IMR-90 (cell line): Measurements from ENCODE around the gene GNG7. TPM values are rescaled to one million over a fixed set of nuclear protein-coding genes. Genes with fewer than 3 reads are reported as not detected.

Experiments used
- ATAC-seq: fragments of 200-7000 bp; cut with Tn5 transposase; 2 replicates; pipeline ENCODE4 v1.9.1; 2020; ENCODE audit warnings: low read depth, mild to moderate bottlenecking, moderate library complexity
- BruUV-seq: library from RNA; stranded (reverse); fragments of 400-500 nt; replicated peaks from 2 replicates; lab custom pipeline; 2021; lab: Mats Ljungman, UMichigan
- CTCF ChIA-PET: fragments of 300-600 bp; formaldehyde crosslinking; extraction: SDS; loops from one replicate; lab custom pipeline; 2021; ENCODE audit warnings: antibody characterized with exemption; lab: Yijun Ruan, JAX
- POLR2A ChIA-PET: fragments of 300-600 bp; sonication (Branson Sonifier 250); formaldehyde crosslinking; loops from one replicate; lab custom pipeline; 2022; ENCODE audit warnings: antibody characterized with exemption; ENCODE audit not compliant: unreplicated experiment; lab: Charles Lee
- DNase-seq: peaks from one replicate; pipeline ENCODE4 v3.0.0; 2013
- H2AFZ ChIP-seq: replicated peaks from 2 replicates; pipeline ENCODE3; 2013; ENCODE audit warnings: low read length, mild to moderate bottlenecking; ENCODE audit not compliant: poor library complexity
- H2AK5ac ChIP-seq: 2 replicates; pipeline ENCODE4 v1.6.1; 2013; ENCODE audit warnings: low read depth, low read length, inconsistent platforms
- H2AK9ac ChIP-seq: replicated peaks from 2 replicates; pipeline ENCODE3; 2013; ENCODE audit warnings: mild to moderate bottlenecking, low read depth, low read length, moderate library complexity; ENCODE audit not compliant: poor library complexity
- H2BK120ac ChIP-seq: 2 replicates; pipeline ENCODE4 v1.6.1; 2013; ENCODE audit warnings: low read depth, low read length, inconsistent platforms
- H2BK15ac ChIP-seq: 3 replicates; pipeline ENCODE4 v1.6.1; 2013; ENCODE audit warnings: low read depth, low read length, inconsistent platforms
- H2BK20ac ChIP-seq: 2 replicates; pipeline ENCODE4 v1.6.1; 2013; ENCODE audit warnings: low read depth, mild to moderate bottlenecking, inconsistent platforms, low read length, moderate library complexity
- H2BK5ac ChIP-seq: 2 replicates; pipeline ENCODE4 v1.6.1; 2013; ENCODE audit warnings: mild to moderate bottlenecking, low read depth, low read length, inconsistent platforms; ENCODE audit not compliant: poor library complexity, severe bottlenecking
- H3K14ac ChIP-seq: replicated peaks from 2 replicates; pipeline ENCODE4 v1.6.1; 2013; ENCODE audit warnings: low read depth, low read length, inconsistent platforms
- H3K18ac ChIP-seq: 2 replicates; pipeline ENCODE4 v1.6.1; 2013; ENCODE audit warnings: low read depth, low read length, control low read depth
- H3K23ac ChIP-seq: 2 replicates; pipeline ENCODE4 v1.6.1; 2013; ENCODE audit warnings: low read depth, low read length, inconsistent platforms
- H3K27ac ChIP-seq: 2 replicates; pipeline ENCODE4 v1.5.1; 2013; ENCODE audit warnings: mild to moderate bottlenecking, control low read depth, low read length; ENCODE audit not compliant: insufficient read depth
- H3K27me3 ChIP-seq: 2 replicates; pipeline ENCODE4 v1.6.1; 2013; ENCODE audit warnings: low read length; ENCODE audit not compliant: control insufficient read depth, insufficient read depth
- H3K36me3 ChIP-seq: 2 replicates; pipeline ENCODE4 v1.6.1; 2013; ENCODE audit warnings: low read length, mixed read lengths; ENCODE audit not compliant: control insufficient read depth, insufficient read depth
- H3K4ac ChIP-seq: 2 replicates; pipeline ENCODE4 v1.6.1; 2013; ENCODE audit warnings: low read depth, low read length, inconsistent platforms
- H3K4me1 ChIP-seq: 2 replicates; pipeline ENCODE4 v1.6.1; 2013; ENCODE audit warnings: low read length, mixed read lengths; ENCODE audit not compliant: control insufficient read depth, insufficient read depth
- H3K4me2 ChIP-seq: 2 replicates; pipeline ENCODE4 v1.6.1; 2013; ENCODE audit warnings: low read depth, mild to moderate bottlenecking, control low read depth, low read length, moderate library complexity
- H3K4me3 ChIP-seq: 2 replicates; pipeline ENCODE4 v1.5.1; 2013; ENCODE audit warnings: low read depth, mild to moderate bottlenecking, control low read depth, low read length, moderate library complexity; ENCODE audit not compliant: insufficient read depth
- H3K56ac ChIP-seq: 2 replicates; pipeline ENCODE4 v1.6.1; 2013; ENCODE audit warnings: low read length, inconsistent platforms; ENCODE audit not compliant: insufficient read depth; ENCODE audit errors: extremely low read depth
- H3K79me1 ChIP-seq, 2 experiments: 2 replicates each; pipeline ENCODE4 v1.6.1; 2013; ENCODE audit warnings: low read length in 2 of 2, inconsistent platforms in 1 of 2, low read depth in 1 of 2
- H3K9ac ChIP-seq: 2 replicates; pipeline ENCODE4 v1.6.1; 2013; ENCODE audit warnings: low read depth, low read length, control low read depth
- H3K9me1 ChIP-seq: 2 replicates; pipeline ENCODE4 v1.6.1; 2013; ENCODE audit warnings: low read length, inconsistent platforms; ENCODE audit not compliant: insufficient read depth
- H3K9me3 ChIP-seq: 2 replicates; pipeline ENCODE4 v1.6.1; 2013; ENCODE audit warnings: low read length; ENCODE audit not compliant: control insufficient read depth, insufficient read depth
- H4K20me1 ChIP-seq: 2 replicates; pipeline ENCODE4 v1.6.1; 2013; ENCODE audit warnings: low read length, inconsistent platforms; ENCODE audit not compliant: insufficient read depth
- H4K5ac ChIP-seq: 2 replicates; pipeline ENCODE4 v1.6.1; 2013; ENCODE audit warnings: mild to moderate bottlenecking, low read depth, low read length, control low read depth
- H4K8ac ChIP-seq, 2 experiments: 2 replicates each; pipeline ENCODE4 v1.6.1; 2013; ENCODE audit warnings: low read depth in 2 of 2, low read length in 2 of 2, control low read depth in 1 of 2, inconsistent platforms in 1 of 2
- H4K91ac ChIP-seq: 2 replicates; pipeline ENCODE4 v1.6.1; 2013; ENCODE audit warnings: low read depth, low read length, inconsistent platforms; ENCODE audit not compliant: insufficient read depth
- BHLHE40 ChIP-seq: fragments of 150-350 bp; IDR thresholded peaks from 2 replicates; pipeline ENCODE4 v1.6.1; 2016; ENCODE audit warnings: mild to moderate bottlenecking, low read depth, low read length
- CEBPB ChIP-seq: IDR thresholded peaks from 2 replicates; pipeline ENCODE4 v1.6.1; 2012; ENCODE audit warnings: low read depth, low read length, improper control_type of control experiment
- MAZ ChIP-seq: IDR thresholded peaks from 2 replicates; pipeline ENCODE4 v1.6.1; 2012; ENCODE audit warnings: low read depth, mild to moderate bottlenecking, low read length, improper control_type of control experiment, moderate library complexity, borderline replicate concordance
- NFE2L2 ChIP-seq: fragments of 150-350 bp; IDR thresholded peaks from 2 replicates; pipeline ENCODE4 v1.6.1; 2016; ENCODE audit warnings: low read depth, mild to moderate bottlenecking, low read length
- POLR2A ChIP-seq: IDR thresholded peaks from 2 replicates; pipeline ENCODE4 v1.6.1; 2012; ENCODE audit warnings: mild to moderate bottlenecking, low read depth, low read length
- RCOR1 ChIP-seq: IDR thresholded peaks from 2 replicates; pipeline ENCODE4 v1.6.1; 2012; ENCODE audit warnings: mild to moderate bottlenecking, low read length, improper control_type of control experiment; ENCODE audit not compliant: insufficient replicate concordance
- RFX5 ChIP-seq: IDR thresholded peaks from 2 replicates; pipeline ENCODE4 v1.8.0; 2012; ENCODE audit warnings: low read depth, mild to moderate bottlenecking, low read length, moderate library complexity
- WGBS, 2 experiments: methylation state at CpG; one replicate each; pipeline versions ENCODE4 v1.1.5 to v1.1.7; 2013; ENCODE audit warnings: missing lambda C conversion rate in 2 of 2; ENCODE audit not compliant: insufficient read length in 1 of 2; ENCODE audit errors: extremely low coverage in 2 of 2; 5-methylcytosine and 5-hydroxymethylcytosine counted together
- dilution Hi-C: fragments of 300-500 bp; cut with HindIII; formaldehyde crosslinking; loops from one replicate; pipeline ENCODE4 v1.14.3; 2018; ENCODE audit warnings: low sequenced_read_pairs; ENCODE audit not compliant: unreplicated experiment
- in situ Hi-C: fragments of 300-500 bp; cut with MboI; formaldehyde crosslinking; loops from 3 replicates; pipeline ENCODE4 v1.14.3; 2019; ENCODE audit warnings: low sequenced_read_pairs, inconsistent platforms, mixed read lengths
- intact Hi-C: fragments of 100-400 bp; cut with micrococcal nuclease; formaldehyde crosslinking; loops from 2 replicates; pipeline ENCODE4 v1.10.0; 2022
- polyA plus RNA-seq, 3 experiments: library from polyadenylated mRNA; depleted of rRNA; stranded (reverse); fragments of >200 nt; gene quantifications; 2 replicates each; pipeline ENCODE4 v1.2.3, GENCODE V29; 2012; ENCODE audit warnings: low replicate concordance in 1 of 3
- total RNA-seq: library from RNA; depleted of rRNA; stranded (reverse); fragments of >200 nt; gene quantifications from 2 replicates; pipeline ENCODE4 v1.2.3, GENCODE V29; 2012
- TF ChIP-seq, protein P1 (sequence below): fragments of 150-350 bp; IDR thresholded peaks from 2 replicates; pipeline ENCODE4 v1.6.1; 2017; ENCODE audit warnings: mild to moderate bottlenecking, antibody characterized with exemption, low read length, low read depth

The GNG7 gene
- total and polyA plus RNA-seq, 2 of the 4 experiments (the other 2 are of a cell fraction) = under 0.01 to 0.21 TPM

DNA sequence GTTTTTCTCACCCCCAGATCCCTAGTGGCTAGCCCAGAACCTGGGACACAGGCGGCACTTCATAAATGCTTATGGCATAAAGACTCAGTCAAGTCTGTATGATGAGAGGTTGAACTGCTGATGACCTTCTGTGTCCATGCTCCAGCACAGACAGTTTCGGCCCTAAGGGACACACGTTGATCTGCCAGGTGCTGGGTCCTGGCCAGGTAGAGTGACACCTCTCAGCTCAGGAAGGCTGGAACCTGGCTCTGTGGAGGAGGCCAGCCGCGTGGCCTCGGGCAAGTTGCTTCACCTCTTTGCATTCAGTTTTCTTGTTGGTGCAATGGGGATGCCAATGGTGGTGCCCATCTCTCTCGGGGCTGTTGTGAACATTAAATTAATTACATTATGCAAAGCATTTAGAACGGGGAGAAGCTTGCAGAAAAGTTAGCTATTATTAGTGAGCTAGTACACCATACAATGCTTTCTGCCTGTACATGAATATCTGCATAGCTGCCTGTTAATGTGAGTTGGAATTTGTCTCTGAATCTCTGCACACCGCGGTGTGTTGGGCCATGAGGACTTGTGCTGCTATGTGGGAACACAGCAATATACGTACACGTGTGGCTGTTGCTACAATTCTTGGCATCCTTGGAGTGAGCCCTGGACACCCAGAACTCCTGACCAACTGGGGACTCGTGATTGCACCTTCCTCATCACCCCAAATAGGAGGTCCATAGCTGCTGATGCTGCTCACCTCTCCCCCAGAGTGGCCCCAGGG, 218.1 kb downstream of the GNG7 start:
- no peak overlapping the region for H4K91ac ChIP-seq
- dilution Hi-C loops = no loop called here
- ChIA-PET CTCF (no interaction called here), POLR2A (no interaction called here)
- H3K18ac ChIP-seq = no peak overlapping the region
- in situ Hi-C loops = no loop called here
- H3K27me3 ChIP-seq = no peaks in the 10 kb centered on the region
- no peak overlapping the region for H2AK5ac ChIP-seq
- no peak overlapping the region for H3K4me2 ChIP-seq
- H3K36me3 ChIP-seq = no peaks in the 10 kb centered on the region
- no peak overlapping the region for H3K4ac ChIP-seq
- no peak overlapping the region for H4K8ac ChIP-seq
- H3K56ac ChIP-seq = no peak overlapping the region
- H2BK120ac ChIP-seq = no peak overlapping the region
- H2AFZ ChIP-seq = no peak overlapping the region
- no peak overlapping the region for H2AK9ac ChIP-seq
- no peaks in the 10 kb centered on the region for H3K9me1 ChIP-seq
- ATAC-seq = no peak
- H3K23ac ChIP-seq = no peak overlapping the region
- no peak overlapping the region for H3K4me3 ChIP-seq
- no peak overlapping the region for H3K14ac ChIP-seq
- no peak overlapping the region for H2BK15ac ChIP-seq
- no peaks in the 10 kb centered on the region for H4K20me1 ChIP-seq
- H3K79me1 ChIP-seq = peaks cover 0 to 4% of the 10 kb centered on the region in 2 experiments; a peak in 1 of 4 replicates
- H2BK20ac ChIP-seq = no peak overlapping the region
- H3K4me1 ChIP-seq = peaks cover 4% of the 10 kb centered on the region
- 89% methylated on average over 3 of the region's 13 CpGs; no CpG with 5 or more reads in 1 of the 2 experiments for WGBS, 2 experiments
- no peak overlapping the region for H3K27ac ChIP-seq
- no peak for DNase-seq
- intact Hi-C loops = no loop called here
- H2BK5ac ChIP-seq = no peak overlapping the region
- no peak overlapping the region for H3K9ac ChIP-seq
- BruUV-seq = no TSS peak
- peaks cover 17% of the 10 kb centered on the region for H3K9me3 ChIP-seq
- TF ChIP-seq MAZ = no peak
- TF ChIP-seq POLR2A = no peak
- no peak for TF ChIP-seq RCOR1
- TF ChIP-seq CEBPB = no peak
- TF ChIP-seq RFX5 = no peak
- TF ChIP-seq, protein P1, sequence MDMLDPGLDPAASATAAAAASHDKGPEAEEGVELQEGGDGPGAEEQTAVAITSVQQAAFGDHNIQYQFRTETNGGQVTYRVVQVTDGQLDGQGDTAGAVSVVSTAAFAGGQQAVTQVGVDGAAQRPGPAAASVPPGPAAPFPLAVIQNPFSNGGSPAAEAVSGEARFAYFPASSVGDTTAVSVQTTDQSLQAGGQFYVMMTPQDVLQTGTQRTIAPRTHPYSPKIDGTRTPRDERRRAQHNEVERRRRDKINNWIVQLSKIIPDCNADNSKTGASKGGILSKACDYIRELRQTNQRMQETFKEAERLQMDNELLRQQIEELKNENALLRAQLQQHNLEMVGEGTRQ = no peak
- no peak for TF ChIP-seq NFE2L2
- no peak for TF ChIP-seq BHLHE40
- H4K5ac ChIP-seq = no peak overlapping the region
